DND-41 (cell line): Measurements from ENCODE around the gene LMO3.

Experiments used
- ATAC-seq: fragments of 200-7000 bp; cut with Tn5 transposase; 3 replicates; pipeline ENCODE4 v1.9.1; 2021; ENCODE audit warnings: low read depth; ENCODE audit not compliant: insufficient read depth
- DNase-seq: peaks from one replicate; pipeline ENCODE4 v3.0.0-alpha.2; 2020
- H2AFZ ChIP-seq: 2 replicates; pipeline ENCODE4 v1.6.0; 2012; ENCODE audit warnings: low read depth, low read length
- H3K27ac ChIP-seq: 2 replicates; pipeline ENCODE4 v1.5.1; 2012; ENCODE audit warnings: low read length, inconsistent platforms
- H3K27me3 ChIP-seq: fragments of 200-600 bp; sonication (generic); 2 replicates; pipeline ENCODE4 v1.6.0; 2012; ENCODE audit warnings: low read length, mild to moderate bottlenecking, inconsistent platforms; ENCODE audit not compliant: insufficient read depth, poor library complexity
- H3K36me3 ChIP-seq: 2 replicates; pipeline ENCODE4 v1.5.1; 2012; ENCODE audit warnings: low read length, inconsistent platforms; ENCODE audit not compliant: insufficient read depth
- H3K4me1 ChIP-seq: 2 replicates; pipeline ENCODE4 v1.5.1; 2012; ENCODE audit warnings: mild to moderate bottlenecking, low read length; ENCODE audit not compliant: insufficient read depth
- H3K4me2 ChIP-seq: 2 replicates; pipeline ENCODE4 v1.6.0; 2012; ENCODE audit warnings: mild to moderate bottlenecking, moderate library complexity, low read length, inconsistent platforms; ENCODE audit not compliant: insufficient read depth
- H3K4me3 ChIP-seq, 2 experiments: fragments of 200-600 bp in 1 of 2; shearing (Covaris generic) in 1 of 2; 2 replicates each; pipeline ENCODE4 v1.5.1; 2012 to 2016; ENCODE audit warnings: inconsistent platforms in 2 of 2, low read length in 2 of 2, mild to moderate bottlenecking in 2 of 2, low read depth in 1 of 2, moderate library complexity in 1 of 2
- H3K79me2 ChIP-seq: 2 replicates; pipeline ENCODE4 v1.6.0; 2012; ENCODE audit warnings: low read length, inconsistent platforms; ENCODE audit not compliant: insufficient read depth
- H3K9ac ChIP-seq: 2 replicates; pipeline ENCODE4 v1.6.0; 2012; ENCODE audit warnings: low read depth, mild to moderate bottlenecking, inconsistent platforms, low read length, moderate library complexity
- H3K9me3 ChIP-seq: 2 replicates; pipeline ENCODE4 v1.5.1; 2012; ENCODE audit warnings: low read length, moderate library complexity, mild to moderate bottlenecking, inconsistent platforms; ENCODE audit not compliant: insufficient read depth, severe bottlenecking
- H4K20me1 ChIP-seq: 2 replicates; pipeline ENCODE4 v1.6.0; 2012; ENCODE audit warnings: low read length; ENCODE audit not compliant: insufficient read depth
- CTCF ChIP-seq: IDR thresholded peaks from 2 replicates; pipeline ENCODE4 v1.5.1; 2012; ENCODE audit warnings: borderline replicate concordance, low read length, moderate library complexity, mild to moderate bottlenecking; ENCODE audit not compliant: poor library complexity, severe bottlenecking; ENCODE audit errors: extremely low read depth
- EZH2 ChIP-seq: IDR thresholded peaks from 3 replicates; pipeline ENCODE4 v1.6.1; 2012; ENCODE audit warnings: borderline replicate concordance, low read depth, mild to moderate bottlenecking, moderate library complexity, low read length, inconsistent platforms; ENCODE audit not compliant: severe bottlenecking

Gene LMO3

GRCh38 chr12:16530268-16530850 lies 75.6 kb downstream of the LMO3 start:
- no peaks in the 10 kb centered on the region for H3K4me1 ChIP-seq
- no peaks in the 10 kb centered on the region for H3K79me2 ChIP-seq
- ATAC-seq (no peak), DNase-seq (no peak)
- no peak overlapping the region for H3K9ac ChIP-seq
- TF ChIP-seq EZH2: no peak
- TF ChIP-seq CTCF: no peak
- H3K36me3 ChIP-seq: no peaks in the 10 kb centered on the region
- no peaks in the 10 kb centered on the region for H3K27me3 ChIP-seq
- no peak overlapping the region for H3K4me3 ChIP-seq
- H3K27ac ChIP-seq: no peak overlapping the region
- H3K4me2 ChIP-seq: no peak overlapping the region
- no peak overlapping the region for H2AFZ ChIP-seq
- no peaks in the 10 kb centered on the region for H4K20me1 ChIP-seq
- no peaks in the 10 kb centered on the region for H3K9me3 ChIP-seq

DNA sequence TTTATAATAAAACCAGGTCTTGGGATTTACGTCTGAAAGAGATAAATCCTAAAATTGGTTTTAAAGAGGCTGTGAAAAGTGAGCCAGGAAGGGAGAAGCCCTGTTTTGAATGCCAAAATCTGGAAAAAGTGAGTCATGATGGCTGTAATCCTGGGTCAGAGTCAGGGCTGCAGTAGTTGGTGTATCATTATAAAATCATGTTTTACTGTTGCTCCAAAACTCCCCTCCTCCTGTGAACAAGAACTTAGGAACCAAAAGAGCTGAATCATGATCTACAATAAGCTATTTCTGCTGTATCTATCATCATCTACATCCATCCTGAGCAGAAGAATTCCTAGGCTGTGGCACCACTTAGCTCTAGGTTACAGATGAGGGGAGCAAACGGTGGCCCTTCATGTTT lies 79.3 kb downstream of the LMO3 start:
- no peak overlapping the region for H3K9ac ChIP-seq
- no peak overlapping the region for H2AFZ ChIP-seq
- H3K4me2 ChIP-seq: no peak overlapping the region
- H3K4me3 ChIP-seq: no peak overlapping the region
- DNase-seq: no peak
- H3K27me3 ChIP-seq: no peaks in the 10 kb centered on the region
- TF ChIP-seq CTCF (no peak), EZH2 (no peak)
- H3K36me3 ChIP-seq: no peaks in the 10 kb centered on the region
- H4K20me1 ChIP-seq: no peaks in the 10 kb centered on the region
- no peaks in the 10 kb centered on the region for H3K9me3 ChIP-seq
- H3K27ac ChIP-seq: no peak overlapping the region
- no peaks in the 10 kb centered on the region for H3K79me2 ChIP-seq
- H3K4me1 ChIP-seq: no peaks in the 10 kb centered on the region
- ATAC-seq: no peak

DNA sequence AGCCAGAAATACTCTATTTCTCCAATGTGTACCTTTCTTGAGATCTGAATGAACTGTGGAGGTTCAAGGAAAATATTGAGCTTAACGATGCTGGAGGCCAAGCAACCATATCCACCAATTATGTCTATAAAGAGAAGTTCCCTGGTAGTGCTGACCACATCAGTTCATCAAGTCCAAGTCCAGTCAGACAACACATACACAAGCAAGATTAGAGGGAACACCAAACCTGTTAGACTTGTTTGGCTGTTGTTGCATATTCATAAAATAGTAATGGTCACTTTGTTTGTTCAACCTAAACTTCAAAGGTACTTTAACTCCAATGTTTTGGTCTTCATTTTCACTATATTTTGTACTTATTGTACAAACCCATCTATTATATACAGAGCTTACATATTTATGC lies 81.6 kb downstream of the LMO3 start:
- Histone ChIP-seq H3K27me3 (no peaks in the 10 kb centered on the region), H3K4me2 (no peak overlapping the region), H3K4me1 (no peaks in the 10 kb centered on the region), H2AFZ (no peak overlapping the region), H3K9ac (no peak overlapping the region), H3K79me2 (no peaks in the 10 kb centered on the region), H3K9me3 (no peaks in the 10 kb centered on the region), H4K20me1 (no peaks in the 10 kb centered on the region), H3K4me3 (no peak overlapping the region), H3K27ac (no peak overlapping the region), H3K36me3 (no peaks in the 10 kb centered on the region)
- TF ChIP-seq CTCF: no peak
- TF ChIP-seq EZH2: no peak
- ATAC-seq: no peak
- DNase-seq: no peak

DNA sequence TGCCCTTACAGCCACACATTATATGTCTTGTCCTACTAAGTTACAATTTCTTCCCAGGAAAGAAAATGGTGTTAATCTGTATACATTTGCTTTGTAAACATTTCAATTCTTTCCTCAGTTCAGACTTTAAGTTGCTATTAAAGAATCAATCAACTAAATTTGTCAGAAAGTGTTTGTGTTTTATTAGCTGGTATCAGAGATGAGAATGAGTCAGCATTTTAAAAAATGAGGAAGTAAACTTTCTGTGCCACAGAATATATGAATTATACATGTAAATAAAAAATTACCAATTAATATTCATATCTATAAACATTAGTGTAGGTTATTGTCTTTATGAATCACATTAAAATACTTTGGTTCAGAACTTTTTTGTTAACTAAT lies 82.0 kb downstream of the LMO3 start:
- ATAC-seq: no peak
- Histone ChIP-seq H3K4me1 (no peaks in the 10 kb centered on the region), H3K4me3 (no peak overlapping the region), H3K4me2 (no peak overlapping the region), H3K79me2 (no peaks in the 10 kb centered on the region), H3K27ac (no peak overlapping the region), H3K9ac (no peak overlapping the region), H4K20me1 (no peaks in the 10 kb centered on the region), H3K27me3 (no peaks in the 10 kb centered on the region), H3K9me3 (no peaks in the 10 kb centered on the region), H3K36me3 (no peaks in the 10 kb centered on the region), H2AFZ (no peak overlapping the region)
- DNase-seq: no peak
- no peak for TF ChIP-seq CTCF
- TF ChIP-seq EZH2: no peak
